GM12878 (cell line): Measurements from ENCODE around the gene HS3ST6. TPM values are rescaled to one million over a fixed set of nuclear protein-coding genes. Genes with fewer than 3 reads are reported as not detected.
A peak's percentile ranks its signal among the peaks of the same experiment; 100 is the strongest.

Experiments used
- CBX3 ChIP-seq: fragments of 200-600 bp; sonication (generic); IDR thresholded peaks from 2 replicates; pipeline ENCODE4 v1.6.1; 2016; ENCODE audit warnings: low read depth, borderline replicate concordance
- JUNB ChIP-seq: IDR thresholded peaks from 2 replicates; pipeline ENCODE4 v1.6.1; 2016; ENCODE audit warnings: antibody characterized with exemption, mild to moderate bottlenecking
- NRF1 ChIP-seq: conservative IDR thresholded peaks from 2 replicates; pipeline ENCODE4 v1.6.1; 2011; ENCODE audit warnings: mild to moderate bottlenecking, low read depth, low read length, improper control_type of control experiment
- RAD21 ChIP-seq: IDR thresholded peaks from 2 replicates; pipeline ENCODE4 v1.6.1; 2011; ENCODE audit warnings: mild to moderate bottlenecking, low read depth, low read length, moderate library complexity; ENCODE audit not compliant: insufficient read depth
- SMARCA5 ChIP-seq: fragments of 450-650 bp; IDR thresholded peaks from 2 replicates; pipeline ENCODE4 v1.6.1; 2017; ENCODE audit warnings: mild to moderate bottlenecking
- SMC3 ChIP-seq: IDR thresholded peaks from 2 replicates; pipeline ENCODE4 v1.6.1; 2011; ENCODE audit warnings: low read length, improper control_type of control experiment, borderline replicate concordance
- TAF1 ChIP-seq: IDR thresholded peaks from 2 replicates; pipeline ENCODE4 v1.6.1; 2011; ENCODE audit warnings: mild to moderate bottlenecking, low read depth, low read length, borderline replicate concordance
- YBX1 ChIP-seq: fragments of 450-650 bp; IDR thresholded peaks from 2 replicates; pipeline ENCODE4 v1.6.1; 2016; ENCODE audit warnings: antibody characterized with exemption
- polyA plus RNA-seq, 11 experiments: library from polyadenylated mRNA; depleted of rRNA in 4 of 11; unstranded in 6 of 11; stranded (reverse) in 5 of 11; fragments of >200 nt; fragmentation: Nextera tagmentation in 4 of 11; fragmentation: Illumina TruSeq in 1 of 11; extraction: Ambion mirVana in 4 of 11; extraction: Trizol in 1 of 11; gene quantifications; 1 replicate in 1 of 11; 2 replicates in 10 of 11; pipeline versions ENCODE4 v1.2.1 to v1.2.3, GENCODE V29; 2011 to 2016; ENCODE audit warnings: inconsistent platforms in 2 of 11, missing spikeins in 2 of 11, low read depth in 1 of 11
- total RNA-seq, 4 experiments: library from RNA; depleted of rRNA in 3 of 4; stranded (reverse); fragments of >200 nt in 3 of 4; fragmentation: Illumina TruSeq in 1 of 4; extraction: Trizol in 1 of 4; gene quantifications; 2 replicates each; pipeline versions ENCODE4 v1.2.1 to v1.2.3, GENCODE V29; 2013 to 2021
- TF ChIP-seq, protein P1 (sequence below): fragments of 450-650 bp; IDR thresholded peaks from 2 replicates; pipeline ENCODE4 v1.6.1; 2017; ENCODE audit warnings: mild to moderate bottlenecking, moderate library complexity
- TF ChIP-seq, protein P2 (sequence below): fragments of 450-650 bp; IDR thresholded peaks from 2 replicates; pipeline ENCODE4 v1.6.1; 2016; ENCODE audit warnings: mild to moderate bottlenecking, moderate library complexity, borderline replicate concordance
- TF ChIP-seq, protein P3 (sequence below): fragments of 450-650 bp; conservative IDR thresholded peaks from 2 replicates; pipeline ENCODE4 v1.6.1; 2017; ENCODE audit warnings: mild to moderate bottlenecking, moderate library complexity
- TF ChIP-seq, protein P4 (sequence below), 3 experiments: IDR thresholded peaks in 2 of 3; conservative IDR thresholded peaks in 1 of 3; 2 replicates each; pipeline ENCODE4 v1.5.1; 2011; ENCODE audit warnings: low read depth in 3 of 3, low read length in 3 of 3, mild to moderate bottlenecking in 3 of 3, control low read depth in 2 of 3, moderate library complexity in 2 of 3, inconsistent platforms in 1 of 3, mixed read lengths in 1 of 3; ENCODE audit not compliant: control insufficient read depth in 2 of 3, insufficient read depth in 1 of 3; ENCODE audit errors: extremely low read depth in 1 of 3
- TF ChIP-seq, protein P5 (sequence below): IDR thresholded peaks from 2 replicates; pipeline ENCODE4 v1.6.1; 2011; ENCODE audit warnings: borderline replicate concordance, low read depth, mild to moderate bottlenecking, moderate library complexity, mixed read lengths, low read length; ENCODE audit not compliant: insufficient read depth; ENCODE audit errors: extremely low read length

Gene HS3ST6
- total and polyA plus RNA-seq, 10 of the 15 experiments (the other 5 are each of a cell fraction or from before 2014, with no cell fraction given): not detected

DNA sequence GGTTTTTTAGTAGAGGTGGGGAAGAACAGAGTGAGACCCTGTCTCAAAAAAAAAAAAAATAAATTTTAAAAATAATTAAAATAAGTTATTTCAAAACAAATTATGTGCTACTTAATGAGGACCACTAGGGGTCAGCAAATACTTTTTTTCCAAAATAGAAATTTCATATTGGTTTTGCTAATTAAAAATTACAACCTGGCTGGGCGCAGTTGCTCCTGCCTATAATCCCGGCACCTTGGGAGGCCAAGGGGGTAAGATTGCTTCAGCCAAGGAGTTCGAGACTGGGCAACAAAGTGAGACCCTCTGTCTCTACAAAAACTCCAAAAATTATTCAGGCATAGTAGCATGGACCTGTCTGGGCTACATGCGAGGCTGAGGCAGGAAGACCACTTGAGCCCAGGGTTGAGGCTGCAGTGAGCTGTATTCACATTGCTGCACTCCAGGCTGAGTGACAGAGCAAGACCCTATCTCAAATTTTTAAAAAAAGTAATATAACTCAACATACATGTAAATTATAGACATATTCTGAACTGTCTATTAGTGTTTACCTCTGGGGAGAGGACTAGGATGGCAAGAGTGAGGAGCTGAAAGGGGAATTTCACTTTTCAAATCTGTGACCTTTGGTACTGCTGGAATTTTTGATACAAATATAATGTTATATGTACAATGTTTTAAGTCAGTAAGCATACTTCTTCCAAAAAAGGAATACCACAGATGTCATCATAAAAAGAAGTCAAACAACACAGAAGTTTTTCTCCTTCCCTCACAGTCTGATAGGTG, 54.3 kb downstream of the HS3ST6 start (continued):
- TF ChIP-seq, protein P1, sequence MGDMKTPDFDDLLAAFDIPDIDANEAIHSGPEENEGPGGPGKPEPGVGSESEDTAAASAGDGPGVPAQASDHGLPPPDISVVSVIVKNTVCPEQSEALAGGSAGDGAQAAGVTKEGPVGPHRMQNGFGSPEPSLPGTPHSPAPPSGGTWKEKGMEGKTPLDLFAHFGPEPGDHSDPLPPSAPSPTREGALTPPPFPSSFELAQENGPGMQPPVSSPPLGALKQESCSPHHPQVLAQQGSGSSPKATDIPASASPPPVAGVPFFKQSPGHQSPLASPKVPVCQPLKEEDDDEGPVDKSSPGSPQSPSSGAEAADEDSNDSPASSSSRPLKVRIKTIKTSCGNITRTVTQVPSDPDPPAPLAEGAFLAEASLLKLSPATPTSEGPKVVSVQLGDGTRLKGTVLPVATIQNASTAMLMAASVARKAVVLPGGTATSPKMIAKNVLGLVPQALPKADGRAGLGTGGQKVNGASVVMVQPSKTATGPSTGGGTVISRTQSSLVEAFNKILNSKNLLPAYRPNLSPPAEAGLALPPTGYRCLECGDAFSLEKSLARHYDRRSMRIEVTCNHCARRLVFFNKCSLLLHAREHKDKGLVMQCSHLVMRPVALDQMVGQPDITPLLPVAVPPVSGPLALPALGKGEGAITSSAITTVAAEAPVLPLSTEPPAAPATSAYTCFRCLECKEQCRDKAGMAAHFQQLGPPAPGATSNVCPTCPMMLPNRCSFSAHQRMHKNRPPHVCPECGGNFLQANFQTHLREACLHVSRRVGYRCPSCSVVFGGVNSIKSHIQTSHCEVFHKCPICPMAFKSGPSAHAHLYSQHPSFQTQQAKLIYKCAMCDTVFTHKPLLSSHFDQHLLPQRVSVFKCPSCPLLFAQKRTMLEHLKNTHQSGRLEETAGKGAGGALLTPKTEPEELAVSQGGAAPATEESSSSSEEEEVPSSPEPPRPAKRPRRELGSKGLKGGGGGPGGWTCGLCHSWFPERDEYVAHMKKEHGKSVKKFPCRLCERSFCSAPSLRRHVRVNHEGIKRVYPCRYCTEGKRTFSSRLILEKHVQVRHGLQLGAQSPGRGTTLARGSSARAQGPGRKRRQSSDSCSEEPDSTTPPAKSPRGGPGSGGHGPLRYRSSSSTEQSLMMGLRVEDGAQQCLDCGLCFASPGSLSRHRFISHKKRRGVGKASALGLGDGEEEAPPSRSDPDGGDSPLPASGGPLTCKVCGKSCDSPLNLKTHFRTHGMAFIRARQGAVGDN: no peak
- TF ChIP-seq, protein P2, sequence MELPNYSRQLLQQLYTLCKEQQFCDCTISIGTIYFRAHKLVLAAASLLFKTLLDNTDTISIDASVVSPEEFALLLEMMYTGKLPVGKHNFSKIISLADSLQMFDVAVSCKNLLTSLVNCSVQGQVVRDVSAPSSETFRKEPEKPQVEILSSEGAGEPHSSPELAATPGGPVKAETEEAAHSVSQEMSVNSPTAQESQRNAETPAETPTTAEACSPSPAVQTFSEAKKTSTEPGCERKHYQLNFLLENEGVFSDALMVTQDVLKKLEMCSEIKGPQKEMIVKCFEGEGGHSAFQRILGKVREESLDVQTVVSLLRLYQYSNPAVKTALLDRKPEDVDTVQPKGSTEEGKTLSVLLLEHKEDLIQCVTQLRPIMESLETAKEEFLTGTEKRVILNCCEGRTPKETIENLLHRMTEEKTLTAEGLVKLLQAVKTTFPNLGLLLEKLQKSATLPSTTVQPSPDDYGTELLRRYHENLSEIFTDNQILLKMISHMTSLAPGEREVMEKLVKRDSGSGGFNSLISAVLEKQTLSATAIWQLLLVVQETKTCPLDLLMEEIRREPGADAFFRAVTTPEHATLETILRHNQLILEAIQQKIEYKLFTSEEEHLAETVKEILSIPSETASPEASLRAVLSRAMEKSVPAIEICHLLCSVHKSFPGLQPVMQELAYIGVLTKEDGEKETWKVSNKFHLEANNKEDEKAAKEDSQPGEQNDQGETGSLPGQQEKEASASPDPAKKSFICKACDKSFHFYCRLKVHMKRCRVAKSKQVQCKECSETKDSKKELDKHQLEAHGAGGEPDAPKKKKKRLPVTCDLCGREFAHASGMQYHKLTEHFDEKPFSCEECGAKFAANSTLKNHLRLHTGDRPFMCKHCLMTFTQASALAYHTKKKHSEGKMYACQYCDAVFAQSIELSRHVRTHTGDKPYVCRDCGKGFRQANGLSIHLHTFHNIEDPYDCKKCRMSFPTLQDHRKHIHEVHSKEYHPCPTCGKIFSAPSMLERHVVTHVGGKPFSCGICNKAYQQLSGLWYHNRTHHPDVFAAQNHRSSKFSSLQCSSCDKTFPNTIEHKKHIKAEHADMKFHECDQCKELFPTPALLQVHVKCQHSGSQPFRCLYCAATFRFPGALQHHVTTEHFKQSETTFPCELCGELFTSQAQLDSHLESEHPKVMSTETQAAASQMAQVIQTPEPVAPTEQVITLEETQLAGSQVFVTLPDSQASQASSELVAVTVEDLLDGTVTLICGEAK: no peak
- TF ChIP-seq JUNB: no peak
- no peak for TF ChIP-seq YBX1
- TF ChIP-seq, protein P3, sequence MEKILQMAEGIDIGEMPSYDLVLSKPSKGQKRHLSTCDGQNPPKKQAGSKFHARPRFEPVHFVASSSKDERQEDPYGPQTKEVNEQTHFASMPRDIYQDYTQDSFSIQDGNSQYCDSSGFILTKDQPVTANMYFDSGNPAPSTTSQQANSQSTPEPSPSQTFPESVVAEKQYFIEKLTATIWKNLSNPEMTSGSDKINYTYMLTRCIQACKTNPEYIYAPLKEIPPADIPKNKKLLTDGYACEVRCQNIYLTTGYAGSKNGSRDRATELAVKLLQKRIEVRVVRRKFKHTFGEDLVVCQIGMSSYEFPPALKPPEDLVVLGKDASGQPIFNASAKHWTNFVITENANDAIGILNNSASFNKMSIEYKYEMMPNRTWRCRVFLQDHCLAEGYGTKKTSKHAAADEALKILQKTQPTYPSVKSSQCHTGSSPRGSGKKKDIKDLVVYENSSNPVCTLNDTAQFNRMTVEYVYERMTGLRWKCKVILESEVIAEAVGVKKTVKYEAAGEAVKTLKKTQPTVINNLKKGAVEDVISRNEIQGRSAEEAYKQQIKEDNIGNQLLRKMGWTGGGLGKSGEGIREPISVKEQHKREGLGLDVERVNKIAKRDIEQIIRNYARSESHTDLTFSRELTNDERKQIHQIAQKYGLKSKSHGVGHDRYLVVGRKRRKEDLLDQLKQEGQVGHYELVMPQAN: no peak
- TF ChIP-seq TAF1: no peak
- TF ChIP-seq, protein P4, sequence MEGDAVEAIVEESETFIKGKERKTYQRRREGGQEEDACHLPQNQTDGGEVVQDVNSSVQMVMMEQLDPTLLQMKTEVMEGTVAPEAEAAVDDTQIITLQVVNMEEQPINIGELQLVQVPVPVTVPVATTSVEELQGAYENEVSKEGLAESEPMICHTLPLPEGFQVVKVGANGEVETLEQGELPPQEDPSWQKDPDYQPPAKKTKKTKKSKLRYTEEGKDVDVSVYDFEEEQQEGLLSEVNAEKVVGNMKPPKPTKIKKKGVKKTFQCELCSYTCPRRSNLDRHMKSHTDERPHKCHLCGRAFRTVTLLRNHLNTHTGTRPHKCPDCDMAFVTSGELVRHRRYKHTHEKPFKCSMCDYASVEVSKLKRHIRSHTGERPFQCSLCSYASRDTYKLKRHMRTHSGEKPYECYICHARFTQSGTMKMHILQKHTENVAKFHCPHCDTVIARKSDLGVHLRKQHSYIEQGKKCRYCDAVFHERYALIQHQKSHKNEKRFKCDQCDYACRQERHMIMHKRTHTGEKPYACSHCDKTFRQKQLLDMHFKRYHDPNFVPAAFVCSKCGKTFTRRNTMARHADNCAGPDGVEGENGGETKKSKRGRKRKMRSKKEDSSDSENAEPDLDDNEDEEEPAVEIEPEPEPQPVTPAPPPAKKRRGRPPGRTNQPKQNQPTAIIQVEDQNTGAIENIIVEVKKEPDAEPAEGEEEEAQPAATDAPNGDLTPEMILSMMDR (IDR thresholded peaks at IDR 0.05 in 2 of 3, conservative IDR thresholded peaks at IDR 0.05 in 1 of 3; ENCODE audit: control insufficient read depth in 2 of 3, extremely low read depth in 1 of 3, insufficient read depth in 1 of 3, low read depth in 3 of 3, low read length in 3 of 3): peak; percentile 42 to 53 (median 42); a peak in 3 of 6 replicates
- TF ChIP-seq, protein P5, sequence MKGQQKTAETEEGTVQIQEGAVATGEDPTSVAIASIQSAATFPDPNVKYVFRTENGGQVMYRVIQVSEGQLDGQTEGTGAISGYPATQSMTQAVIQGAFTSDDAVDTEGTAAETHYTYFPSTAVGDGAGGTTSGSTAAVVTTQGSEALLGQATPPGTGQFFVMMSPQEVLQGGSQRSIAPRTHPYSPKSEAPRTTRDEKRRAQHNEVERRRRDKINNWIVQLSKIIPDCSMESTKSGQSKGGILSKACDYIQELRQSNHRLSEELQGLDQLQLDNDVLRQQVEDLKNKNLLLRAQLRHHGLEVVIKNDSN: no peak
- peak; percentile 47 for TF ChIP-seq RAD21
- no peak for TF ChIP-seq CBX3
- TF ChIP-seq SMC3: peak; percentile 37; the same call in 1 of the 2 replicates
- no peak for TF ChIP-seq SMARCA5
- no peak for TF ChIP-seq NRF1
